Endometrial microvascular endothelial cells (primary cell): ENCODE results near the gene RNF145. TPM values are rescaled to one million over a fixed set of nuclear protein-coding genes. Genes with fewer than 3 reads are reported as not detected.
"Not testable (repeated sequence)": the region's sequence is repeated elsewhere in the genome, so short reads cannot be mapped to it uniquely, and the experiment has no call there.

Experiments used
- in situ Hi-C: cut with HindIII; loops from 2 replicates; pipeline ENCODE4 v1.10.0; 2017; ENCODE audit warnings: low sequenced_read_pairs, low pct_unique_long_range_greater_than_20kb; ENCODE audit errors: inconsistent ontology term
- total RNA-seq: library from RNA; depleted of rRNA; stranded (reverse); fragments of >200 nt; gene quantifications from one replicate; pipeline ENCODE4 v1.2.3, GENCODE V29; 2015; ENCODE audit errors: inconsistent ontology term

Gene RNF145
- total RNA-seq, 1 donor from 2014 or later, result 61.1 TPM

- in situ Hi-C loops, result no loop called here
Measured at GRCh38 chr5:159132429-159133040, 76.8 kb downstream of the RNF145 start.

DNA sequence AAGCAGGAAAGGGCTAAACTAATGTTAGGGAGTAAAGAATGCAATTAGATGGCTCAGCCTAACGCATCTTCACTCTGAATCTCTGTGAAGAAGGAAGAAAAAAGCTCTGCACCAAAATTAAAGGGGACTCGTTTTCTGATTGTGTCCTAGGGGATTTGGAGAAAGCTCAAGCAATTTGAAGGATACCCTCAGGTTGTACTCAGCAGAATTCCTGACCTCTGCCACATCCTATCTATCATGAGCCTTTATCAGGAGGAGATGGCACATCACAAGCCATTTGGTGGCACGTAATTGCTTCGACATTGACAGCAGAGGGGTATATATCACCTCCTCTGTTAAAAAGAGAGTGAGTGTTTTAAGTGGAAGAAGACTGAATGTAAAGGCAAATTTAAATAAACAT lies 77.4 kb downstream of the RNF145 start:
- in situ Hi-C loops, result no loop called here

DNA sequence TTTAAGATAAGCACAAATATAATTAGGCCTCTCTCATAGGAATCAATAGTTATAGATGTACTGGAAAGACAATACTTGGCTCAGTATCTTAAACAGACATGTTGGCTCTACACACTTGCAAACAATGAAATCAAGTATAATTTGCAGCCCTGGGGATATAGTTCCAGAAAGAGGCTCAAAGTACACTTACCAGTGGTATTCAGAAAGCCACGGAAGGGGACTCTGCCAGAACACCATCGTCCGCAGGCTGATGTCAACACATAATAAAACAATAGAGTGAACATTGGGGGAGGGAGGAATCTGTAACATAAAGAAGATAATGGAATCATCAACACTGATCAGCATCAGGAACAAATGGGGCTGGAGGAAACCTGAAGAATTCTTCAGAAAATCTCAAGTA lies 78.5 kb downstream of the RNF145 start:
- in situ Hi-C loops, result no loop called here

GRCh38 chr5:159128070-159128541 lies 81.2 kb downstream of the RNF145 start:
- in situ Hi-C loops, result no loop called here

DNA sequence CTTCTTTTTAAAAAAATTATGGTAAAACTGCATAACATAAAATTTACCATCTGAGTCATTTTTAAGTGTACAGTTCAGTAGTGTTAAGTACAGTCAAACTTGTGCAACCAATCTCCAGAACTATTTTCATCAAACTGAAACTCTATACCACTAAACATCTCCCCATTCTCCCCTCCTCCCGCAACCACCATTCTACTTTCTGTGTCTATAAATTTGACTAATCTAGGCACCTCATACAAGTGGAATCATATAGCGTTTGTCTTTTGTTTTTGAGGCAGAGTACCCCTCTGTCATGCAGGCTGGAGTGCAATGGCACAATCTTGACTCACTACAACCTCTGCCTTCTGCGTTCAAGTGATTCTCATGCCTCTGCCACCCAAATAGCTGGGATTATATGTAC lies 85.7 kb downstream of the RNF145 start:
- in situ Hi-C loops, result no loop called here

GRCh38 chr5:159123189-159123588 lies 86.2 kb downstream of the RNF145 start:
- in situ Hi-C loops, result no loop called here

- in situ Hi-C loops, result no loop called here
Measured at GRCh38 chr5:159121061-159121460, 88.3 kb downstream of the RNF145 start.

GRCh38 chr5:159120446-159120845 lies 88.9 kb downstream of the RNF145 start:
- in situ Hi-C loops, result no loop called here

GRCh38 chr5:159119842-159120241 lies 89.5 kb downstream of the RNF145 start:
- in situ Hi-C loops, result not testable (repeated sequence)

GRCh38 chr5:159118958-159119659 lies 90.2 kb downstream of the RNF145 start:
- in situ Hi-C loops, result not testable (repeated sequence)

- in situ Hi-C loops, result no loop called here
Measured at GRCh38 chr5:159113405-159113804, 95.9 kb downstream of the RNF145 start.

DNA sequence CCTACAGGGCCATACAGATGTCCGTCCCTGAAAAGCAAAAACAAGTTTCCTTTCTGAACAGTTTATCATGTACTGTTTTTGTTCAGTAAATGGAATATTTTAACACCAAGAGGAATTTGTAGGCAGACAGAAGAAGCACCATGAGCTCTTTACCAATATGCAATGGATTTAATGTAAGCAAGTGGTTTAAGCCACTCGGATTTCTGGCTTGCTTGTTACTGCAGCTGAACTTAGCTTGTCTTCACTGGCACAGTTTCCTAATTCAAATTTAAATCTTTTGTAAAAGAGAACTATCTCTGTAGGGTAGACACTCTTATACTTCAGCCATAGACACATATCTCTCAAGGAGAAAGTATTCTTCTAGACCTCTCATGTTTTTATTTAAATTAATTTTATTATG lies 96.9 kb downstream of the RNF145 start:
- in situ Hi-C loops, result no loop called here

Other genes with a start within 250 kb of the RNF145 start
- 0.09 TPM for gene EBF1, start 109.6 kb downstream of the RNF145 start, total RNA-seq
- gene UBLCP1, start 53.7 kb upstream of the RNF145 start, total RNA-seq, result 26.9 TPM
- gene IL12B, start 120.9 kb upstream of the RNF145 start, total RNA-seq, result not detected